ENCODE measurements around the gene CASZ1.

The CASZ1 gene

GRCh38 chr1:10724511-10724910, 71.9 kb downstream of the CASZ1 start:
- Histone ChIP-seq H3K9me3 (ENCODE audit: control insufficient read depth, insufficient read depth, low read length) (no peaks in the 10 kb centered on the region), H3K4me1 (ENCODE audit: control insufficient read depth, insufficient read depth, low read length) (peaks cover 5% of the 10 kb centered on the region), H3K4me3 (ENCODE audit: low read depth, low read length) (no peak overlapping the region), H3K27me3 (ENCODE audit: control insufficient read depth, insufficient read depth, low read length) (no peaks in the 10 kb centered on the region), H3K9ac (ENCODE audit: low read depth, low read length) (no peak overlapping the region), H3K36me3 (ENCODE audit: control insufficient read depth, insufficient read depth, low read length) (no peaks in the 10 kb centered on the region)

GRCh38 chr1:10724052-10724494, 72.4 kb downstream of the CASZ1 start:
- Histone ChIP-seq H3K27me3 (ENCODE audit: control insufficient read depth, insufficient read depth, low read length) (no peaks in the 10 kb centered on the region), H3K9ac (ENCODE audit: low read depth, low read length) (no peak overlapping the region), H3K4me1 (ENCODE audit: control insufficient read depth, insufficient read depth, low read length) (peaks cover 2% of the 10 kb centered on the region), H3K4me3 (ENCODE audit: low read depth, low read length) (no peak overlapping the region), H3K36me3 (ENCODE audit: control insufficient read depth, insufficient read depth, low read length) (no peaks in the 10 kb centered on the region), H3K9me3 (ENCODE audit: control insufficient read depth, insufficient read depth, low read length) (no peaks in the 10 kb centered on the region)

- peaks cover 2% of the 10 kb centered on the region for H3K4me1 ChIP-seq (ENCODE audit: control insufficient read depth, insufficient read depth, low read length)
Observed at GRCh38 chr1:10723317-10723716, 73.1 kb downstream of the CASZ1 start.

GRCh38 chr1:10722803-10723202, 73.6 kb downstream of the CASZ1 start:
- Histone ChIP-seq H3K9ac (ENCODE audit: low read depth, low read length) (no peak overlapping the region), H3K4me1 (ENCODE audit: control insufficient read depth, insufficient read depth, low read length) (peaks cover 2% of the 10 kb centered on the region), H3K9me3 (ENCODE audit: control insufficient read depth, insufficient read depth, low read length) (no peaks in the 10 kb centered on the region), H3K27me3 (ENCODE audit: control insufficient read depth, insufficient read depth, low read length) (no peaks in the 10 kb centered on the region), H3K36me3 (ENCODE audit: control insufficient read depth, insufficient read depth, low read length) (no peaks in the 10 kb centered on the region), H3K4me3 (ENCODE audit: low read depth, low read length) (no peak overlapping the region)

More at GRCh38 chr1:10723317-10723716, 73.1 kb downstream of the CASZ1 start:
- Histone ChIP-seq H3K9me3 (ENCODE audit: control insufficient read depth, insufficient read depth, low read length) (no peaks in the 10 kb centered on the region), H3K27me3 (ENCODE audit: control insufficient read depth, insufficient read depth, low read length) (no peaks in the 10 kb centered on the region), H3K4me3 (ENCODE audit: low read depth, low read length) (no peak overlapping the region), H3K36me3 (ENCODE audit: control insufficient read depth, insufficient read depth, low read length) (no peaks in the 10 kb centered on the region), H3K9ac (ENCODE audit: low read depth, low read length) (no peak overlapping the region)

DNA sequence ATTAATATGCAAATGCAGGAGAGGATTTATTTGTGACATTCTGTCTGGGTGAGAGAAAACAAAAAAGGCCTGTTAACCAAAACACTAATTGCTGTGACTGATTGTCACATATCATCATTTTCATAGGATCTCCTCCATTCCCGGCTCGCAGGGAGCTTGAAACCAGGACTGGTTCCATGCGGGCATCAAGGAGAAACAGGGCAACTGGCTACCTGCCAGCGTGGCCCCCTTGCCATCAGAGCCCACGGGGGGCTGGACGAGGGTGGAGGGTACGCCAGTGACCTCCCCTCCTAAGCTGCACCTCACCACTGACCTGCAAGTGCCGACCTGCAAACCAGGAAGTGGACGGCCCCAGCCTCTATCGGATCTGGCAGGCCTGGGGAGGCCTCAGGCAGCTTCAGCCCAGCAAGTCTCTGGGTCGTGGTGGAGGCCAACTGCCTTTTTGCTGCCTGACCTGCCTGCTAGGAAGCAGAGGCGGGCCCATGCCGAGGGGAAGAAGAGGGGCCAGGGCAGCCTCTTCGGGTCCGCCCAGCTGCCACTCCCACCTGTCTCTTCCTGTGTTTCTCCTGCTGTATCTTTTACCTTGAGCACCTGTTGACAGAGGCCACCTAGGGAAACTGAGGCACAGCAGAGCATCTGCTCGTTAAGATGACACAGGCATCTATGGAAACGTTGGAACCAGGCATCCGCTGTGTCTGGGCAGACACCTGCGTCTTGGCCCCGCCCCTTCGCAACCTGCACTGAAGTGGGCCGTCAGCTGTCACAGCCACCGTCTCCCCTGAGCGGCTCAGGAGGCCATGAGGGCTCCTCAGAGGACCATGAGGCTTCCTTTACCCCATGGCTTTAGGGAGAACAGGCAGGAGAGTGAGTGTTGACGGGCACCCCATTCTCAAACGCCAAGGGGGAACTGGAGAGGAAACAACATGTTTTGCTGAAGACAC, 74.8 kb downstream of the CASZ1 start:
- Histone ChIP-seq H3K27me3 (ENCODE audit: control insufficient read depth, insufficient read depth, low read length) (no peaks in the 10 kb centered on the region), H3K36me3 (ENCODE audit: control insufficient read depth, insufficient read depth, low read length) (no peaks in the 10 kb centered on the region), H3K4me3 (ENCODE audit: low read depth, low read length) (no peak overlapping the region), H3K9me3 (ENCODE audit: control insufficient read depth, insufficient read depth, low read length) (no peaks in the 10 kb centered on the region), H3K9ac (ENCODE audit: low read depth, low read length) (no peak overlapping the region), H3K4me1 (ENCODE audit: control insufficient read depth, insufficient read depth, low read length) (peaks cover 4% of the 10 kb centered on the region)

GRCh38 chr1:10720635-10721034, 75.8 kb downstream of the CASZ1 start:
- no peak overlapping the region for H3K9ac ChIP-seq (ENCODE audit: low read depth, low read length)
- H3K4me3 ChIP-seq (ENCODE audit: low read depth, low read length), result no peak overlapping the region
- no peaks in the 10 kb centered on the region for H3K9me3 ChIP-seq (ENCODE audit: control insufficient read depth, insufficient read depth, low read length)
- H3K36me3 ChIP-seq (ENCODE audit: control insufficient read depth, insufficient read depth, low read length), result no peaks in the 10 kb centered on the region
- H3K27me3 ChIP-seq (ENCODE audit: control insufficient read depth, insufficient read depth, low read length), result no peaks in the 10 kb centered on the region
- H3K4me1 ChIP-seq (ENCODE audit: control insufficient read depth, insufficient read depth, low read length), result peaks cover 4% of the 10 kb centered on the region

DNA sequence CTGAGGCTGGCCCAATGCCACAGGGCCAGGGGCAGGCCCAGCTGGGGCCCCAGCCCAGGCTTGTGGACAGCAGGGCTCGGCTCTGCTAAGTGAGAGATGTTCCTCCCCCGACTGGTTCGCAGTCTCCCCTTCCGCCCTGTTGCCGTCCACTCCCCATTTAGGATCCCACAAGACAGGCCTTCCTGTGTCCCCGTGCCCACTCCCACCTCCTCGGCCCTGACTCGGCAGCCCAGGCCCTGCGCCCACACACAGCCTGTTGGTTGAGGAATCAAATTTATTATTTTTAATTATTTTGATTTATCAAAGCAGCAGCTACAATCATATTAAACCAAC, 78.4 kb downstream of the CASZ1 start:
- H3K27me3 ChIP-seq (ENCODE audit: control insufficient read depth, insufficient read depth, low read length), result no peaks in the 10 kb centered on the region
- no peak overlapping the region for H3K9ac ChIP-seq (ENCODE audit: low read depth, low read length)
- peaks cover 6% of the 10 kb centered on the region for H3K4me1 ChIP-seq (ENCODE audit: control insufficient read depth, insufficient read depth, low read length)
- no peaks in the 10 kb centered on the region for H3K36me3 ChIP-seq (ENCODE audit: control insufficient read depth, insufficient read depth, low read length)
- H3K9me3 ChIP-seq (ENCODE audit: control insufficient read depth, insufficient read depth, low read length), result no peaks in the 10 kb centered on the region
- no peak overlapping the region for H3K4me3 ChIP-seq (ENCODE audit: low read depth, low read length)

DNA sequence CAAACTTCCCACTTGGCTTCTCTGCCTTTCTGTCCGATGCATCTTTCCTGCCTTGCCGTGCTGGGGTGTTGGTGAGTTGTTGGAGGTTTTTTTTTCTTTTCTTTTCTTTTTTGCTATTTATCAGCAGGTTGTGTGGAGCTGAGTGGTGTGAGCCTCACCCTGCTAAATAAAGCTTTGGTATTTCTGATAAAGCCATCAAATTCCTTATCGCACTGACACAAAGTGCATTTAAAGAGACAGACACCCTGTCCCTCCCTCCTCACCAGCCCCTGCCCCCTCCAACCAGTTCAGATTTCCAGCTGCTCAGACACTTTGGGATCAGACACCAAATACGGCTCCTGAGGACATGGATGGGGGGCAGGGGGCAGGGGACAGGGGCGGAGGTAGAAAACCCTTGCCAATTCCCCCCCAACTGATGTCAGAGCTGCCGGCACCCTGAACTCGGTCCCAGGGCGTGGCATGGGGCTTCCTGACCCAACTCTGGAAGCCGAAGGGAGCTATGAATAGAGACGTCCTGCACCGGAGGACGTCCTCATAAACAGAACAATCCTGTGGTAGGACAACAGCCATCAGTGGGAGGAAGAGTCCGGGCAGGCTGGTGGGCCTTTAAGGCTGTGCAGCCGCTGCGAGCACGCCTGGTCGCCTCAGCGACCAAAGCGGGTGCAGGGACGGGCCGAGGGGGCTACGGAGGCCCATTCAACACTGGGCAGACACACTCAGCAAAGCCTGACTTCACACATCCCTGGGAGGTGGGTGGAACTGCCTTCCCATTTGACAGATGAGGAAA, 79.0 kb downstream of the CASZ1 start:
- Histone ChIP-seq H3K27me3 (ENCODE audit: control insufficient read depth, insufficient read depth, low read length) (no peaks in the 10 kb centered on the region), H3K4me3 (ENCODE audit: low read depth, low read length) (no peak overlapping the region), H3K4me1 (ENCODE audit: control insufficient read depth, insufficient read depth, low read length) (peaks cover 6% of the 10 kb centered on the region), H3K9me3 (ENCODE audit: control insufficient read depth, insufficient read depth, low read length) (no peaks in the 10 kb centered on the region), H3K36me3 (ENCODE audit: control insufficient read depth, insufficient read depth, low read length) (no peaks in the 10 kb centered on the region), H3K9ac (ENCODE audit: low read depth, low read length) (no peak overlapping the region)

DNA sequence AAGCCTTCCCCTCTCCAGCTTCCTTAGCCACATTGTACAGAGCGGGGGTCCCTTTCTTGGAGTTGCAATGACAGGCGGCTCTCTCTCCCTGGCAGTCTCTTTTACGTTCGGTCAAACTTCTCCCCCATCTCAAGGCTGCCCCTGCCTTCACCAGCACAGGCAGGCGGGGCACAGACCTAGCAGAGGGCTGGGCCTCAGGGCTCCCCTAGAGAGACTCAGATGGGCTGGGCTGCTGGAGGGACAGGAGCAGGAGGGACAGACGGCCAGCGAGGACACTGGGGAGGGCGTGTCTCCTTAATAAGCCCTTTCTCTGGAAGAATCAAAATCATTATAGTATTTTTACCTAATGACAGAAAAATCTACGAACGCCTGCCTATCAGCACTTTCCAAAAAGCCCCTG, 79.6 kb downstream of the CASZ1 start:
- H3K9me3 ChIP-seq (ENCODE audit: control insufficient read depth, insufficient read depth, low read length), result no peaks in the 10 kb centered on the region
- no peak overlapping the region for H3K9ac ChIP-seq (ENCODE audit: low read depth, low read length)
- peaks cover 6% of the 10 kb centered on the region for H3K4me1 ChIP-seq (ENCODE audit: control insufficient read depth, insufficient read depth, low read length)
- H3K27me3 ChIP-seq (ENCODE audit: control insufficient read depth, insufficient read depth, low read length), result no peaks in the 10 kb centered on the region
- no peak overlapping the region for H3K4me3 ChIP-seq (ENCODE audit: low read depth, low read length)
- H3K36me3 ChIP-seq (ENCODE audit: control insufficient read depth, insufficient read depth, low read length), result no peaks in the 10 kb centered on the region

DNA sequence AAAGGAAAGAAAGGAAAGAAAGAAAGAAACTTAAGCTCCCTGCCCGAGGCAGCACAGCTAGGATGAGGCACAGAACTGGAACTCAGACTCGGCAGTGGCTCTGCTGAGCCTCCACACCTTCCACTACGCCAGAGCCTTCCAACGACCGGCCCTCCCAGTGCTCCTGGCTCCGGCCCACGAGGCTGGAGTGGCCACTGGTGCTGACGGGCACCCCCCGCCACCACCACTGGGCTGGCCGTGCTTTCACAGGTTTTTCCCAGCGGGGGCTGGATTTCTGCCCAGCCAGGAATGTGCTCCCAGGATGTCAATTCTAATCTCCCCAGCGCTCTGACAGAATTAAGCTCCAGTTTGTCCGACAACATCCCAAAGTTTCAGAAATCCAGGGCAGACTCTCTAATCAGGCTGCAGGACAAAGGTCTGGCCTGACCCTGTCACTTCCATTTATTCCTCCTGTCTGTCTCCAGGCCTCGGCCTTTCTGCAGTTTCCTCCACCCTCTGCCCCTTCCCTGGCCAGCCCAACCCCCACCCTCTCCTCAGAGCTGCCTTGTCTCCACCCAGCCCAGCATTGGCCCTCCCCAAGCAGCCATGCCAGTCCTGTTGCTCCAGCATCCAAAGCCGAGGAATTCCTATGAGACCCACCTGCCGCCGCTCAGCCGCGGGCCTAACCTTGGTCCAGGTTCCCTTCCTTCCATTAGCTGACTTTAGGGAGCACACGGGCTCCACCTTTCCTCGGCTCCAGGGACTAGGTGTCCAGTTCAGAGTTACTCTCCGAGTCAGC, 81.9 kb downstream of the CASZ1 start:
- peaks cover 4% of the 10 kb centered on the region for H3K4me1 ChIP-seq (ENCODE audit: control insufficient read depth, insufficient read depth, low read length)
- H3K9me3 ChIP-seq (ENCODE audit: control insufficient read depth, insufficient read depth, low read length), result no peaks in the 10 kb centered on the region
- no peak overlapping the region for H3K4me3 ChIP-seq (ENCODE audit: low read depth, low read length)
- no peaks in the 10 kb centered on the region for H3K36me3 ChIP-seq (ENCODE audit: control insufficient read depth, insufficient read depth, low read length)
- H3K27me3 ChIP-seq (ENCODE audit: control insufficient read depth, insufficient read depth, low read length), result no peaks in the 10 kb centered on the region
- H3K9ac ChIP-seq (ENCODE audit: low read depth, low read length), result no peak overlapping the region

- peaks cover 4% of the 10 kb centered on the region for H3K4me1 ChIP-seq (ENCODE audit: control insufficient read depth, insufficient read depth, low read length)
- H3K9ac ChIP-seq (ENCODE audit: low read depth, low read length), result no peak overlapping the region
- H3K9me3 ChIP-seq (ENCODE audit: control insufficient read depth, insufficient read depth, low read length), result no peaks in the 10 kb centered on the region
- H3K36me3 ChIP-seq (ENCODE audit: control insufficient read depth, insufficient read depth, low read length), result no peaks in the 10 kb centered on the region
- H3K27me3 ChIP-seq (ENCODE audit: control insufficient read depth, insufficient read depth, low read length), result no peaks in the 10 kb centered on the region
- H3K4me3 ChIP-seq (ENCODE audit: low read depth, low read length), result no peak overlapping the region
Observed at GRCh38 chr1:10713614-10714013, 82.8 kb downstream of the CASZ1 start.

All from iPS-15b (cell line).